SK-N-SH treated with all-trans-retinoic acid at 6 μM for 48 hours (cell line): ENCODE measurements around the gene AKR1D1.

Experiments
- SNAI2 ChIP-seq: fragments of 250-450 bp; sonication (Bioruptor Pico); IDR thresholded peaks from 2 replicates; pipeline ENCODE4 v1.5.0; 2020; ENCODE audit warnings: mild to moderate bottlenecking, moderate library complexity
- TF ChIP-seq, protein P1 (sequence below): fragments of 250-450 bp; sonication (Bioruptor Pico); IDR thresholded peaks from 2 replicates; pipeline ENCODE4 v1.5.1; 2021; ENCODE audit warnings: mild to moderate bottlenecking, moderate library complexity

DNA sequence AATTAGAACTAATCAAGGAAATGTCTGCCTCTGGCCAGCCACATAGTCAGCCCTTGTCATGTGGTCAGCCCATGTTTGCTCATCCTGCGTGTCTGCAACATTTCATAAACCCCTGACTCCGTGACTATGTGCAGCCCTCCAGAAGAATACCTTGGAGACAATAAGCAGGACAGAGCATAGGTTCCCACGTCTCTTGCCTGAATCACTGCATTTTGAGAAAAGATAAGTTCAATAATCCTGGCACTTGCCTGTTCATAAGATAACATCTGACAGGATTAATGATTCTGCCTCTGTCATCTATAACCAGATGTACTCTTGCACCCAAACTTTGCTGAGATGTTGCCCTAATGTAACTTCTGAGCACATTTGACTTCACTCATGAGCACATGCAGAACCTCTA lies 78.4 kb downstream of the AKR1D1 start:
- TF ChIP-seq, protein P1, sequence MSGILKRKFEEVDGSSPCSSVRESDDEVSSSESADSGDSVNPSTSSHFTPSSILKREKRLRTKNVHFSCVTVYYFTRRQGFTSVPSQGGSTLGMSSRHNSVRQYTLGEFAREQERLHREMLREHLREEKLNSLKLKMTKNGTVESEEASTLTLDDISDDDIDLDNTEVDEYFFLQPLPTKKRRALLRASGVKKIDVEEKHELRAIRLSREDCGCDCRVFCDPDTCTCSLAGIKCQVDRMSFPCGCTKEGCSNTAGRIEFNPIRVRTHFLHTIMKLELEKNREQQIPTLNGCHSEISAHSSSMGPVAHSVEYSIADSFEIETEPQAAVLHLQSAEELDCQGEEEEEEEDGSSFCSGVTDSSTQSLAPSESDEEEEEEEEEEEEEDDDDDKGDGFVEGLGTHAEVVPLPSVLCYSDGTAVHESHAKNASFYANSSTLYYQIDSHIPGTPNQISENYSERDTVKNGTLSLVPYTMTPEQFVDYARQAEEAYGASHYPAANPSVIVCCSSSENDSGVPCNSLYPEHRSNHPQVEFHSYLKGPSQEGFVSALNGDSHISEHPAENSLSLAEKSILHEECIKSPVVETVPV (CRISPR knock-in tag), result no peak
- peak; percentile 92; the same call in 1 of the 2 replicates for TF ChIP-seq SNAI2
